Karpas-422 (cell line): ENCODE data around the gene PRRT2. TPM values are rescaled to one million over a fixed set of nuclear protein-coding genes. Genes with fewer than 3 reads are reported as not detected.
A peak's percentile ranks its signal among the peaks of the same experiment; 100 is the strongest.

Experiments
- DNase-seq: peaks from one replicate; pipeline ENCODE4 v3.0.0-alpha.2; 2015
- H2AFZ ChIP-seq: fragments of 200-600 bp; sonication (generic); 2 replicates; pipeline ENCODE4 v1.6.1; 2014; ENCODE audit warnings: antibody characterized with exemption, low read length, mixed read lengths
- H3K27ac ChIP-seq: fragments of 200-600 bp; sonication (generic); 2 replicates; pipeline ENCODE4 v1.5.1; 2014; ENCODE audit warnings: mild to moderate bottlenecking, low read length, moderate library complexity
- H3K27me3 ChIP-seq: fragments of 200-600 bp; sonication (generic); 2 replicates; pipeline ENCODE4 v1.6.1; 2014; ENCODE audit warnings: low read length, mixed read lengths
- H3K36me3 ChIP-seq: fragments of 200-600 bp; sonication (generic); 2 replicates; pipeline ENCODE4 v1.6.1; 2014; ENCODE audit warnings: low read length, mixed read lengths; ENCODE audit not compliant: insufficient read depth
- H3K4me1 ChIP-seq: fragments of 200-600 bp; sonication (generic); 2 replicates; pipeline ENCODE4 v1.6.1; 2014; ENCODE audit warnings: mild to moderate bottlenecking, low read length, mixed read lengths
- H3K4me2 ChIP-seq: fragments of 200-600 bp; sonication (generic); 2 replicates; pipeline ENCODE4 v1.6.1; 2014; ENCODE audit warnings: low read length, low read depth, mild to moderate bottlenecking; ENCODE audit not compliant: poor library complexity, severe bottlenecking
- H3K4me3 ChIP-seq: fragments of 200-600 bp; sonication (generic); 2 replicates; pipeline ENCODE4 v1.5.1; 2014; ENCODE audit warnings: mild to moderate bottlenecking, antibody characterized with exemption, low read length, mixed read lengths
- H3K79me2 ChIP-seq: fragments of 200-600 bp; sonication (generic); 2 replicates; pipeline ENCODE4 v1.6.1; 2014; ENCODE audit warnings: mild to moderate bottlenecking, low read length, mixed read lengths
- H3K9ac ChIP-seq: fragments of 200-600 bp; sonication (generic); 2 replicates; pipeline ENCODE4 v1.6.0; 2014; ENCODE audit warnings: low read length
- H3K9me2 ChIP-seq: fragments of 200-600 bp; sonication (generic), shearing (Covaris generic); replicated peaks from 2 replicates; pipeline ENCODE4 v1.6.0; 2014; ENCODE audit warnings: mild to moderate bottlenecking, low read length, moderate library complexity; ENCODE audit not compliant: insufficient read depth
- H3K9me3 ChIP-seq: fragments of 300-700, 200-600 bp; sonication (generic); 2 replicates; pipeline ENCODE4 v1.6.1; 2014; ENCODE audit warnings: low read length, mixed read lengths
- H4K20me1 ChIP-seq: fragments of 200-600 bp; sonication (generic); 2 replicates; pipeline ENCODE4 v1.6.1; 2014; ENCODE audit warnings: mild to moderate bottlenecking, antibody characterized with exemption, low read length, low read depth; ENCODE audit not compliant: insufficient read depth
- total RNA-seq: library from RNA; depleted of rRNA; stranded (reverse); fragments of >200 nt; shearing (Covaris generic); gene quantifications from 2 replicates; pipeline ENCODE4 v1.2.3, GENCODE V29; 2014; ENCODE audit warnings: low replicate concordance

PRRT2 gene
- total RNA-seq, 1 experiment from 2014 or later: 3.5 TPM

DNA sequence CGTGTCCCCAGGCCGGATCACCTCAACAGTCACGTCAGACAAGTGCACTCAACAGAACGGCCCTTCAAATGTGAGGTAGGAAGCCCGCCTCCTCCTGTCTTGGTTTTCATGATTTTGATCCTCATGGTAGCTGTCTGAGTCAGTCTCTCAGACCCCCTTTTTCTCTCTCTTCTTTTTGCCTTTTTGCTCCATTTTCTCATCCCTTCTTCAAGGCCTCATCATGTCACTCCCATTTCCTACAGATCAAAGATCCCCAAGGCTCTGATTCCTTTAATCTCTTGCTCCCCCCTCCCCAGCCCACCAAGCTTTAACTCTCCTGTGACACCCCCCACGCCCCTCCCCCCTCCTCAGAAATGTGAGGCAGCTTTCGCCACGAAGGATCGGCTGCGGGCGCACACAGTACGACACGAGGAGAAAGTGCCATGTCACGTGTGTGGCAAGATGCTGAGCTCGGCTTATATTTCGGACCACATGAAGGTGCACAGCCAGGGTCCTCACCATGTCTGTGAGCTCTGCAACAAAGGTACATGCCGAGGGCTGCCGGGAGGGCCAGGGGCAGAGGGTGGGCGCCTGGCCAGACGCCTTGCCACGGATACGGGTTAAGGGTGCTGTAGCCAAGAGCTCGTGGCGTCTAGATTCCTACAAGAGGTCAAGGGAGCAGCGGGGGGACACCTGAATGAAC is 3.6 kb upstream of the PRRT2 start:
- H3K27me3 ChIP-seq: no peaks in the 10 kb centered on the region
- H3K36me3 ChIP-seq: peaks cover 26% of the 10 kb centered on the region
- H3K9ac ChIP-seq: peak overlapping the region; percentile 96
- H3K79me2 ChIP-seq: peaks cover 25% of the 10 kb centered on the region
- H2AFZ ChIP-seq: no peak overlapping the region
- no peaks in the 10 kb centered on the region for H3K9me2 ChIP-seq
- H3K9me3 ChIP-seq: no peaks in the 10 kb centered on the region
- no peak for DNase-seq
- peak overlapping the region; percentile 91 for H3K27ac ChIP-seq
- peak overlapping the region; percentile 80 for H3K4me2 ChIP-seq
- H4K20me1 ChIP-seq: peaks cover 20% of the 10 kb centered on the region
- peaks cover 73% of the 10 kb centered on the region for H3K4me1 ChIP-seq
- H3K4me3 ChIP-seq: peak overlapping the region; percentile 75

DNA sequence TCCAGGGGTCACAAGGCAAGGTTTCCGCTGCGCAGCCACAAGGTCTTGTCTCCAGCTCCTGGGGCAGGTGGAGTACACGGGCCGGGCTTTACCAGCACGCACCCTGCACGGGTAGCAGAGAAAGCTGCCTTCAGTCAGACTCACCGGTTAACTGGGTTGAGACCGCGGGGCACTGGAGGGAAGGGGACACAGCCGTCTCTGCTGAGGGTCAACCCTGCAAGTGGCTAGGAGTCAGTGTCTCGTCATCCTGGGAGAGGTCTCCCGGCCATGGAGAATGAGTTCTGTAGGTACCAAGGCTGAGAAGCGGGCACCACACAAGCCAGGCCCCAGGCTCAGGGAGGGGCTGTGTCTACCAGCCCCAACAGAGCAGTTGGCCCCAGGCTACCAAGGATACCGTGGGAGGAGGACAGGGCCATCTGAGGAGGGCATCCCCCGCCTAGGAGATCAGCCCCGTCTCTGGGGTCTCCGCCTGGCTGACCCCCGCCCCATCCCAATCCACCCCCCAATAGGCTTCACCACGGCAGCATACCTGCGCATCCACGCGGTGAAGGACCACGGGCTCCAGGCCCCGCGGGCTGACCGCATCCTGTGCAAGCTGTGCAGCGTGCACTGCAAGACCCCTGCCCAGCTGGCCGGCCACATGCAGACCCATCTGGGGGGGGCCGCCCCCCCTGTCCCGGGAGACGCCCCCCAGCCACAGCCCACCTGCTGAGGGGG is 2.8 kb upstream of the PRRT2 start:
- Histone ChIP-seq H3K9ac (peak overlapping the region; percentile 96), H3K4me1 (peaks cover 73% of the 10 kb centered on the region), H3K9me2 (no peaks in the 10 kb centered on the region), H3K36me3 (peaks cover 23% of the 10 kb centered on the region), H3K4me2 (peak overlapping the region; percentile 80), H3K4me3 (peak overlapping the region; percentile 75; the same call in 1 of the 2 replicates), H3K27ac (peak overlapping the region; percentile 91; the same call in 1 of the 2 replicates), H3K9me3 (no peaks in the 10 kb centered on the region), H3K27me3 (no peaks in the 10 kb centered on the region), H4K20me1 (peaks cover 20% of the 10 kb centered on the region), H2AFZ (no peak overlapping the region), H3K79me2 (peaks cover 25% of the 10 kb centered on the region)
- no peak for DNase-seq

DNA sequence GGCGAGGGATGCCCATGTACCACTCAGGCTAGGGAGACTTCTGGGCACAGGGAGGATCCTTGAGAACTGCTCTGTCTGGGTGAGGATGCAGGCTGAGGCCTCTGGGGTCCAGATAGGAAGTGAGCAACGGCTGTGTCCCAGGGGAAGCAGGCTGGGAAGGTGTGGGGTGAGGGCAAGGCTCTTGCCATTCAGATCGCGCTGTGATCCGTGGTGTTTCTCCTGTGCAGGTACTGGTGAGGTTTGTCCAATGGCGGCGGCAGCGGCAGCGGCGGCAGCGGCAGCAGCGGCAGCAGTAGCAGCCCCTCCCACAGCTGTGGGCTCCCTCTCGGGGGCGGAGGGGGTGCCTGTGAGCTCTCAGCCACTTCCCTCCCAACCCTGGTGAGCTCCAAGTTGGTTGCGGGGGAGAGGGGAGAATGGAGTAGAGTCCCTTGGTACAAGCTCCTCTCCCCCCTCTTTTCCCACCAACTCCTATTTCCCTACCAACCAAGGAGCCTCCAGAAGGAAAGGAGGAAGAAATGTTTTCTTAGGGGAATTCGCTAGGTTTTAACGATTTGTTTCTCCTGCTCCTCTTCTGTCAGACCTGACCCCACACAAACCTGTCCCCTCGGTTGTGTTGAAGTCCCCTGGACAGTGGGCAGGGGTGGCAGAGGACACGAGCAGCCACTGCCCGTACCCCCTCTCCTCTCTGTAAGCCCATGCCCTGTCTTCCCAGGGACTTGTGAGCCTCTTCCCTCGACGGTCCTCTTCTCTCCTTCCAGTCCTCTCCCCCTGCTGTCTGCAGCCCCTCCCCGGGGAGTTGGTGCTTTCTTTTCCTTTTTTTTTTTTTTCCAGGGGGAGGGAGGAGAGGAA is 1.9 kb upstream of the PRRT2 start:
- no peaks in the 10 kb centered on the region for H3K9me3 ChIP-seq
- DNase-seq: peak; percentile 62
- H3K36me3 ChIP-seq: peaks cover 23% of the 10 kb centered on the region
- peak overlapping the region; percentile 57 for H3K27ac ChIP-seq
- no peak overlapping the region for H2AFZ ChIP-seq
- H4K20me1 ChIP-seq: peaks cover 20% of the 10 kb centered on the region
- no peaks in the 10 kb centered on the region for H3K27me3 ChIP-seq
- no peaks in the 10 kb centered on the region for H3K9me2 ChIP-seq
- peak overlapping the region; percentile 96 for H3K9ac ChIP-seq
- H3K4me3 ChIP-seq: peak overlapping the region; percentile 75; the same call in 1 of the 2 replicates
- peaks cover 25% of the 10 kb centered on the region for H3K79me2 ChIP-seq
- H3K4me2 ChIP-seq: peak overlapping the region; percentile 80
- peaks cover 73% of the 10 kb centered on the region for H3K4me1 ChIP-seq

DNA sequence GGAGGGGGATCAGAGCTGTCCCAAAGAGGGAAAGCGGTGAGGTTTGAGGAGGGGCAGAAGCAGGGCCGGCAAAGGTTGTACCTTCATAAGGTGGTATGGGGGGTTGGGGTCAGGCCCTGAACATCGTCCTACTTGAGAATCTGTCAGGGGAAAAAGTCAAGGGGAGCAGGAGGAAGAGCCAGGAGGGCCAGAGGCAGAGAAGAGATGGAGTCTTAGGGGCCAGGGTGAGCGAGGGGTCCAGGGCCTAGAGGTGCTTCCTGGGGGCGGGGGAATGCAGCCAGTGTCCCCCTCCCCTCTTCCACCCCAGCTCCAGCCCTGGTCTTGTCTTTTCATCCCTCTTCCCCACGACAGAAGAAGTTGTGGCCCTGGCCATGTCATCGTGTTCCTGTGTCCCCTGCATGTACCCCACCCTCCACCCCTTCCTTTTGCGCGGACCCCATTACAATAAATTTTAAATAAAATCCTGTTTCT is 1.3 kb upstream of the PRRT2 start:
- Histone ChIP-seq H3K27ac (peak overlapping the region; percentile 57), H4K20me1 (peaks cover 20% of the 10 kb centered on the region), H3K9me2 (no peaks in the 10 kb centered on the region), H3K27me3 (no peaks in the 10 kb centered on the region), H3K79me2 (peaks cover 25% of the 10 kb centered on the region), H3K9ac (peak overlapping the region; percentile 96), H3K4me2 (peak overlapping the region; percentile 80), H3K9me3 (no peaks in the 10 kb centered on the region), H3K4me3 (peak overlapping the region; percentile 75; the same call in 1 of the 2 replicates), H3K4me1 (peaks cover 77% of the 10 kb centered on the region), H3K36me3 (peaks cover 23% of the 10 kb centered on the region), H2AFZ (no peak overlapping the region)
- DNase-seq: peak; percentile 61

DNA sequence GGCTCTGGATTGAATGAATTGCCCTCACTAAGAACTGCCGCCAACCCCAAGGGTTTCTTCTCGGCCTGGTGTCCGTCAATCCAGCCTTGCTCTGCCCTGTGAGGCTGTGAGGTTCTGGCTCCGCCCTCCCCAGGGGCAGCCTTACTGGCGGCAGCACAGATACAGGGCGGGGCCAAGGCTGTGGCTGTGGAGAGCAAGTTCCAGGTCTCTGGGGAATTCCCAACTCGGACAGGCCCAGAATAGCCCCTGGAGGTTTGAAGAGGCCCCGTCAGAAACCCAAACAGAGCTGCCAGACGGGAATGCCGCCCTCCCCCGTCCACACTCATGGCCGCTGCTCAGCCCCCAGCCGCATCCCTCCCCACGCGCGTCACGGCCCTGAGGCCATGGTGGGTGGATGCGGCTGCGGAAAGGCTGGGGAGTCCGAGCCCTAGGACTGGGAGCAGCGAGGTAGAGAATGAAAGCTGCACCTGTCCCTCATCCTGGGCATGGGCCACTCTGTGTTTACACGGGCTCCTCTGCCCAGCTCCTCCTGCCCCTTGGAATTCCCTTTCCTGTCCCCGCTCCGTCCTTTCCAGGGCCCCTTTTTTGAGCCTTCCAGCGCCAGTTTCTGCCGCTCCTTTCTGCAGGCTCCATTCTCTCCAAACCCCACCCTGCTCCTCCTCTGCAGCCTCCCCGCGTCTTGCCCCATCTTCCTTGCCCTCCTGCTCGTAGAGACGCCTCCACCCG is 660 bp upstream of the PRRT2 start:
- H3K4me3 ChIP-seq: peak overlapping the region; percentile 75; the same call in 1 of the 2 replicates
- peak overlapping the region; percentile 96 for H3K9ac ChIP-seq
- peak; percentile 93 for DNase-seq
- H4K20me1 ChIP-seq: peaks cover 20% of the 10 kb centered on the region
- H3K4me1 ChIP-seq: peaks cover 77% of the 10 kb centered on the region
- H3K27me3 ChIP-seq: no peaks in the 10 kb centered on the region
- peaks cover 23% of the 10 kb centered on the region for H3K36me3 ChIP-seq
- H2AFZ ChIP-seq: no peak overlapping the region
- peaks cover 25% of the 10 kb centered on the region for H3K79me2 ChIP-seq
- peak overlapping the region; percentile 80 for H3K4me2 ChIP-seq
- peak overlapping the region; percentile 57 for H3K27ac ChIP-seq
- H3K9me2 ChIP-seq: no peaks in the 10 kb centered on the region
- no peaks in the 10 kb centered on the region for H3K9me3 ChIP-seq

DNA sequence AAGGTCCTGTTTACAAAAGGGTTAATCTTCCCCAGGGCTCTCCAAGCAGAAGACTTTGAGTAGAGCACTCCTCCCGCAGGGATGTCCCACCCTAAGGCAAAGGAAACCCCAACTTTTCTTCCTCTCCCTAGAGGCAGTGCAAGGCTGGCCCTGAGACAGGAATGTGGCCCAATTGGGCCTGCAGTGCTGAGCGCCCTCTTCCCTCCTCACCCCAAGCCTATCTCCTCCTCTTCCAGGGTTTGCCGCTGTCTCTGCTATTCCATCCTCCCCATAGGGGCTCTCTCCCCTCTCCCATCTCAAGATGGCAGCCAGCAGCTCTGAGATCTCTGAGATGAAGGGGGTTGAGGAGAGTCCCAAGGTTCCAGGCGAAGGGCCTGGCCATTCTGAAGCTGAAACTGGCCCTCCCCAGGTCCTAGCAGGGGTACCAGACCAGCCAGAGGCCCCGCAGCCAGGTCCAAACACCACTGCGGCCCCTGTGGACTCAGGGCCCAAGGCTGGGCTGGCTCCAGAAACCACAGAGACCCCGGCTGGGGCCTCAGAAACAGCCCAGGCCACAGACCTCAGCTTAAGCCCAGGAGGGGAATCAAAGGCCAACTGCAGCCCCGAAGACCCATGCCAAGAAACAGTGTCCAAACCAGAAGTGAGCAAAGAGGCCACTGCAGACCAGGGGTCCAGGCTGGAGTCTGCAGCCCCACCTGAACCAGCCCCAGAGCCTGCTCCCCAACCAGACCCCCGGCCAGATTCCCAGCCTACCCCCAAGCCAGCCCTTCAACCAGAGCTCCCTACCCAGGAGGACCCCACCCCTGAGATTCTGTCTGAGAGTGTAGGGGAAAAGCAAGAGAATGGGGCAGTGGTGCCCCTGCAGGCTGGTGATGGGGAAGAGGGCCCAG is 1.0 kb downstream of the PRRT2 start:
- Histone ChIP-seq H3K36me3 (peaks cover 24% of the 10 kb centered on the region), H2AFZ (no peak overlapping the region), H3K4me2 (no peak overlapping the region), H3K79me2 (peaks cover 24% of the 10 kb centered on the region), H3K27ac (peak overlapping the region; percentile 11), H4K20me1 (peaks cover 20% of the 10 kb centered on the region), H3K9me2 (no peaks in the 10 kb centered on the region), H3K4me1 (peaks cover 80% of the 10 kb centered on the region), H3K27me3 (no peaks in the 10 kb centered on the region), H3K9ac (peak overlapping the region; percentile 87), H3K9me3 (no peaks in the 10 kb centered on the region), H3K4me3 (no peak overlapping the region)
- no peak for DNase-seq
